Bronchial epithelial cell (primary cell): ENCODE measurements around the gene ENDOV. TPM values are rescaled to one million over a fixed set of nuclear protein-coding genes. Genes with fewer than 3 reads are reported as not detected.

Experiments used
- DNase-seq: peaks from one replicate; pipeline ENCODE4 v3.0.0-alpha.2; 2010; ENCODE audit warnings: low read depth
- FAIRE-seq: peaks from 2 replicates; lab custom pipeline; 2011; peaks lifted over from hg19 to GRCh38; lab: Jason Lieb, UNC
- H3K27me3 ChIP-seq: 2 replicates; pipeline ENCODE4 v1.5.1; 2011; ENCODE audit warnings: low read length; ENCODE audit not compliant: control insufficient read depth, insufficient read depth
- H3K36me3 ChIP-seq: 2 replicates; pipeline ENCODE4 v1.5.1; 2011; ENCODE audit warnings: low read length; ENCODE audit not compliant: control insufficient read depth, insufficient read depth
- H3K4me3 ChIP-seq: 2 replicates; pipeline ENCODE4 v1.5.1; 2011; ENCODE audit warnings: mild to moderate bottlenecking, low read depth, low read length, control low read depth
- total RNA-seq: library from RNA; depleted of rRNA; stranded (reverse); fragments of >200 nt; gene quantifications from 2 replicates; pipeline ENCODE4 v1.2.1, GENCODE V29; 2014
- TF ChIP-seq, protein P1 (sequence below): IDR thresholded peaks from 2 replicates; pipeline ENCODE4 v1.5.1; 2011; ENCODE audit warnings: mild to moderate bottlenecking, moderate library complexity, low read length, control low read depth, inconsistent platforms; ENCODE audit not compliant: insufficient read depth, severe bottlenecking

The ENDOV gene
- total RNA-seq, 1 donor from 2014 or later: 19.5 TPM

GRCh38 chr17:80468242-80468641, 53.3 kb downstream of the ENDOV start:
- FAIRE-seq: no peak

DNA sequence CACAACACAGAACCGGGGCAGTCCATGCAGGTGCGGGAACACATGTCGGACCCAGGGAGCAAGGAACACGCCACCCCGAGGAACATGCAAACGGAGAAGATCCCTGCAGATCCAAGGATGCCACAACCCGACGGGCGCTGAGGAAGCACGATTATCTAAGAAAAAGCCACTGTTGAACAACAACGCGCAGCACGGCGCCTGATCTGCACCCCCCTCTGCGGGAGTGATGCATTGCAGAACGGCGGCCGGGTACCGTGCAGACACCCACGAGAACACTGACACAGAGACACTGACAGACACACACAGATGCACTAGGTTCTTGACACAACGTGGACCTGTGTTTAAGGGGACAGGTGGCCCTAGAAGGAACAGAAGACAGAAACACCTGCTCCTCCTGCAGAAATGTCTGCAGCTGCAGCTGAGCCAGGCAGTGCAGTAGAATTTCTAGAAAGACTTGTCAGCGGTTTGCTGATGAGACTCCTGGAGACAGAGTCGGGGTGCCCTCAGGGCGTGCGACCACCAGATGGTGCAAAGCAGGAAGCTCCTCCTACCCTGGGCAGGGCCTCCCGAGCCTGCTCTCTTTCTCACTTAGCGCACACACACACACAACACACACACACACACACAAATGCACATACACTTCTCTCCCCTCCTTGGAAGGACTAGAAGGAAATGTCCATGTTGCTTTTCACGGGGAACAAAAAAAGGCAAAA, 54.0 kb downstream of the ENDOV start:
- FAIRE-seq (peak; percentile 70), DNase-seq (no peak)
- Histone ChIP-seq H3K27me3 (peaks cover 25% of the 10 kb centered on the region), H3K36me3 (no peaks in the 10 kb centered on the region), H3K4me3 (no peak overlapping the region)
- TF ChIP-seq, protein P1, sequence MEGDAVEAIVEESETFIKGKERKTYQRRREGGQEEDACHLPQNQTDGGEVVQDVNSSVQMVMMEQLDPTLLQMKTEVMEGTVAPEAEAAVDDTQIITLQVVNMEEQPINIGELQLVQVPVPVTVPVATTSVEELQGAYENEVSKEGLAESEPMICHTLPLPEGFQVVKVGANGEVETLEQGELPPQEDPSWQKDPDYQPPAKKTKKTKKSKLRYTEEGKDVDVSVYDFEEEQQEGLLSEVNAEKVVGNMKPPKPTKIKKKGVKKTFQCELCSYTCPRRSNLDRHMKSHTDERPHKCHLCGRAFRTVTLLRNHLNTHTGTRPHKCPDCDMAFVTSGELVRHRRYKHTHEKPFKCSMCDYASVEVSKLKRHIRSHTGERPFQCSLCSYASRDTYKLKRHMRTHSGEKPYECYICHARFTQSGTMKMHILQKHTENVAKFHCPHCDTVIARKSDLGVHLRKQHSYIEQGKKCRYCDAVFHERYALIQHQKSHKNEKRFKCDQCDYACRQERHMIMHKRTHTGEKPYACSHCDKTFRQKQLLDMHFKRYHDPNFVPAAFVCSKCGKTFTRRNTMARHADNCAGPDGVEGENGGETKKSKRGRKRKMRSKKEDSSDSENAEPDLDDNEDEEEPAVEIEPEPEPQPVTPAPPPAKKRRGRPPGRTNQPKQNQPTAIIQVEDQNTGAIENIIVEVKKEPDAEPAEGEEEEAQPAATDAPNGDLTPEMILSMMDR: no peak

More at GRCh38 chr17:80468242-80468641, 53.3 kb downstream of the ENDOV start:
- DNase-seq: no peak
- peaks cover 22% of the 10 kb centered on the region for H3K27me3 ChIP-seq
- no peak overlapping the region for H3K4me3 ChIP-seq
- TF ChIP-seq, protein P1: no peak
- H3K36me3 ChIP-seq: no peaks in the 10 kb centered on the region

GRCh38 chr17:80469667-80470066, 54.7 kb downstream of the ENDOV start:
- no peaks in the 10 kb centered on the region for H3K36me3 ChIP-seq
- DNase-seq (no peak), FAIRE-seq (no peak)
- TF ChIP-seq, protein P1: no peak
- peaks cover 30% of the 10 kb centered on the region for H3K27me3 ChIP-seq
- no peak overlapping the region for H3K4me3 ChIP-seq

GRCh38 chr17:80470603-80471002, 55.6 kb downstream of the ENDOV start:
- Histone ChIP-seq H3K4me3 (no peak overlapping the region), H3K36me3 (no peaks in the 10 kb centered on the region), H3K27me3 (peaks cover 35% of the 10 kb centered on the region)
- DNase-seq (no peak), FAIRE-seq (no peak)
- TF ChIP-seq, protein P1: no peak

- H3K27me3 ChIP-seq: peaks cover 39% of the 10 kb centered on the region
- DNase-seq (no peak), FAIRE-seq (no peak)
- no peak overlapping the region for H3K4me3 ChIP-seq
- TF ChIP-seq, protein P1: no peak
- no peaks in the 10 kb centered on the region for H3K36me3 ChIP-seq
These were observed 57.0 kb downstream of the ENDOV start for GRCh38 chr17:80471922-80472321.

DNA sequence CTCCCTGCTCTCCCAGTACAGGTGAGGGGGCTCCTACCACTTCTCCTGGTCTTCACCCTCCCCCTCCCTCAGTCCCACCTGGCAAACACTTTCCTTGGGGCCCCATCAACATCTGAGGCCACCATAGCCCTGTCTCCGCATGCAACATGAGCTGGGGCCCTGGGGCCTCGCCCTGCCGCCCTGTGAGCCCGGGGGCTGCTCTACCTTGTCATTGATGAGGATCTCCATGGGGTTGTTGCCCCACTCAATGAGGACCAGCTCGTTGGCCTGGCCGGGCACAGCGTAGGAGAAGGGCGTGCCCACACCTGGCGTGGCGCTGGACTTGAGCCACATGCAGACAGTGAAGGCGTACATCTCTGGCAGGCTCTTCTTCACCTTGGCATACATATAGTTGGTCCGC, 58.0 kb downstream of the ENDOV start:
- Histone ChIP-seq H3K27me3 (peaks cover 42% of the 10 kb centered on the region), H3K36me3 (no peaks in the 10 kb centered on the region), H3K4me3 (no peak overlapping the region)
- no peak for DNase-seq
- FAIRE-seq: no peak
- TF ChIP-seq, protein P1: no peak
